Hepatocyte (in vitro differentiated cells): ENCODE measurements around the gene POLR3H.

ENCODE experiments used
- CTCF ChIP-seq: fragments of 200-600 bp; sonication (generic); IDR thresholded peaks from 2 replicates; pipeline ENCODE4 v1.5.1; 2016; ENCODE audit warnings: antibody characterized with exemption, mild to moderate bottlenecking; ENCODE audit not compliant: poor library complexity
- EZH2 ChIP-seq: fragments of 200-600 bp; sonication (generic); IDR thresholded peaks from 2 replicates; pipeline ENCODE4 v1.6.1; 2016; ENCODE audit warnings: antibody characterized with exemption, mild to moderate bottlenecking, borderline replicate concordance
- EZH2phosphoT487 ChIP-seq: fragments of 200-600 bp; sonication (generic); IDR thresholded peaks from one replicate; pipeline ENCODE4 v1.6.1; 2018; ENCODE audit warnings: antibody characterized with exemption, mild to moderate bottlenecking, low read depth, moderate library complexity; ENCODE audit not compliant: unreplicated experiment, severe bottlenecking

- no peak for TF ChIP-seq CTCF
- TF ChIP-seq EZH2: no peak
- no peak for TF ChIP-seq EZH2phosphoT487
Observed at GRCh38 chr22:41526226-41526829, 17.9 kb downstream of the POLR3H start.
